HFFc6 (cell line): Measurements from ENCODE around the gene SLC47A2. TPM values are rescaled to one million over a fixed set of nuclear protein-coding genes. Genes with fewer than 3 reads are reported as not detected.

Experiments
- DNase-seq: peaks from one replicate; pipeline ENCODE4 v3.0.0-alpha.2; 2018
- H3K27ac Mint-ChIP-seq: 2 replicates; pipeline ENCODE4 v1.8.0; 2020; ENCODE audit warnings: mild to moderate bottlenecking, mixed read lengths
- H3K27me3 Mint-ChIP-seq: 2 replicates; pipeline ENCODE4 v1.8.0; 2021; ENCODE audit warnings: mild to moderate bottlenecking, moderate library complexity, mixed read lengths; ENCODE audit not compliant: insufficient read depth
- H3K36me3 Mint-ChIP-seq: 2 replicates; pipeline ENCODE4 v1.8.0; 2021; ENCODE audit warnings: low read depth, mixed read lengths
- H3K4me1 Mint-ChIP-seq: 2 replicates; pipeline ENCODE4 v1.8.0; 2020; ENCODE audit warnings: low read depth, mixed read lengths
- H3K4me3 Mint-ChIP-seq: 2 replicates; pipeline ENCODE4 v1.8.0; 2020; ENCODE audit warnings: mild to moderate bottlenecking, moderate library complexity, mixed read lengths
- H3K9me3 Mint-ChIP-seq: 2 replicates; pipeline ENCODE4 v1.8.0; 2020; ENCODE audit warnings: mild to moderate bottlenecking, mixed read lengths
- total RNA-seq, 6 experiments: library from RNA; stranded (reverse); fragmentation: NEBNext Ultra II Directional; extraction: Animal tissue kit (Norgen Biotek cat#: 25700); gene quantifications; 2 replicates in 1 of 6; 3 replicates in 5 of 6; pipeline ENCODE4 v1.2.3, GENCODE V29; 2021
- TF ChIP-seq, protein P1 (sequence below): fragments of 200-600 bp; sonication (generic); IDR thresholded peaks from 2 replicates; pipeline ENCODE4 v1.5.0; 2021; ENCODE audit warnings: antibody characterized with exemption, mild to moderate bottlenecking

The SLC47A2 gene
- total RNA-seq, 6 experiments from 2014 or later, result not detected

DNA sequence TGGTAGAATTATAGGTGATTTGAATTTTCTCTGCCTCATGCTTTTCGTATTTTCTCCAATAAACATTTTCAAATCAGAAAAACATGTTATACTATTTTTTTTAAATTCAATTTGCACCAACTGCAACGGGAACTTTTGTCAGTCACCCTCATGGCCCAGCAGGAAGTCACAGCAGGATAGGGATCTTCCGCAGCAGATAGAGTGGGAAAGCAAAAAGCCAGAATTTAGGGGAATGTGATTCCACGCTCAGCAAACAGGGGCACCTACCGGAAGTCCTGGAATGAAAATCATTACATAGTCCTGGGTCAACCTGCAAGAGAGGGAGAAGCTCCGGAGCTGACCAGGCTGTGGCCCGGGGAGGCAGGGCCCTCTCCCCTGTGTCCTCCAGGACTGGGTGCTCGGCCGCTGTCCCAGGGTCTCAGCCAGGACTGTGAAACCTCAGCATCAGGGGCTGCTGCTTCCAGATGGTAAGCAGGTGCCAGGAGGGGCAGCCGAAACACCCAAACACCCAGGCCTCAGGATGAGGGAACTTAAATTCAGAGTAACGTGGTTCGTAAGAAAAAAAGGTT is 3.9 kb downstream of the SLC47A2 start:
- no peak overlapping the region for H3K4me3 Mint-ChIP-seq
- no peak overlapping the region for H3K27ac Mint-ChIP-seq
- H3K9me3 Mint-ChIP-seq, result no peaks in the 10 kb centered on the region
- TF ChIP-seq, protein P1, sequence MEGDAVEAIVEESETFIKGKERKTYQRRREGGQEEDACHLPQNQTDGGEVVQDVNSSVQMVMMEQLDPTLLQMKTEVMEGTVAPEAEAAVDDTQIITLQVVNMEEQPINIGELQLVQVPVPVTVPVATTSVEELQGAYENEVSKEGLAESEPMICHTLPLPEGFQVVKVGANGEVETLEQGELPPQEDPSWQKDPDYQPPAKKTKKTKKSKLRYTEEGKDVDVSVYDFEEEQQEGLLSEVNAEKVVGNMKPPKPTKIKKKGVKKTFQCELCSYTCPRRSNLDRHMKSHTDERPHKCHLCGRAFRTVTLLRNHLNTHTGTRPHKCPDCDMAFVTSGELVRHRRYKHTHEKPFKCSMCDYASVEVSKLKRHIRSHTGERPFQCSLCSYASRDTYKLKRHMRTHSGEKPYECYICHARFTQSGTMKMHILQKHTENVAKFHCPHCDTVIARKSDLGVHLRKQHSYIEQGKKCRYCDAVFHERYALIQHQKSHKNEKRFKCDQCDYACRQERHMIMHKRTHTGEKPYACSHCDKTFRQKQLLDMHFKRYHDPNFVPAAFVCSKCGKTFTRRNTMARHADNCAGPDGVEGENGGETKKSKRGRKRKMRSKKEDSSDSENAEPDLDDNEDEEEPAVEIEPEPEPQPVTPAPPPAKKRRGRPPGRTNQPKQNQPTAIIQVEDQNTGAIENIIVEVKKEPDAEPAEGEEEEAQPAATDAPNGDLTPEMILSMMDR, result no peak
- no peaks in the 10 kb centered on the region for H3K36me3 Mint-ChIP-seq
- peaks cover 12% of the 10 kb centered on the region; the same call in 1 of the 2 replicates for H3K27me3 Mint-ChIP-seq
- H3K4me1 Mint-ChIP-seq, result no peaks in the 10 kb centered on the region
- DNase-seq, result no peak

DNA sequence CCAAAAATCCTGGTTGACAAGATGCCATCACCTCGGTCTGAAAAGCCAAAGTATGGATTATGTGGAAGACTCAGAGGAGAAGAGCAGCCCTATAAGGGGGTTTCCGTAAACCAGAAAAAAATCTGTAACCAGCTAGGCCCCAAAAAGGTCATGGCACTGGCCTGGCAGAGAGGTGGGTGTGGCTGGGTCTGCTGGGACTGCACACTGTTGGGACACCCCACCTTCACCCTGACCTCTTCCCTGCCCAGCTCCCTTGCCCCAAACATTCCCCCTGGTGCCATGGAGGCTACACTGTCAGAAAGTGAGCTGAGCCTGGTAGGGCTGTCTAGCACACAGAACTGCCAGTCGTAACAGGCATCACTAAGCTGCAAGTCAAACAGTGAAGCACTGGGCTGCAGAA is 6.5 kb downstream of the SLC47A2 start:
- Mint-ChIP-seq H3K36me3 (no peaks in the 10 kb centered on the region), H3K27me3 (peaks cover 9% of the 10 kb centered on the region; the same call in 1 of the 2 replicates), H3K4me3 (no peak overlapping the region), H3K4me1 (no peaks in the 10 kb centered on the region), H3K9me3 (no peaks in the 10 kb centered on the region), H3K27ac (no peak overlapping the region)
- no peak for DNase-seq
- TF ChIP-seq, protein P1, result no peak

DNA sequence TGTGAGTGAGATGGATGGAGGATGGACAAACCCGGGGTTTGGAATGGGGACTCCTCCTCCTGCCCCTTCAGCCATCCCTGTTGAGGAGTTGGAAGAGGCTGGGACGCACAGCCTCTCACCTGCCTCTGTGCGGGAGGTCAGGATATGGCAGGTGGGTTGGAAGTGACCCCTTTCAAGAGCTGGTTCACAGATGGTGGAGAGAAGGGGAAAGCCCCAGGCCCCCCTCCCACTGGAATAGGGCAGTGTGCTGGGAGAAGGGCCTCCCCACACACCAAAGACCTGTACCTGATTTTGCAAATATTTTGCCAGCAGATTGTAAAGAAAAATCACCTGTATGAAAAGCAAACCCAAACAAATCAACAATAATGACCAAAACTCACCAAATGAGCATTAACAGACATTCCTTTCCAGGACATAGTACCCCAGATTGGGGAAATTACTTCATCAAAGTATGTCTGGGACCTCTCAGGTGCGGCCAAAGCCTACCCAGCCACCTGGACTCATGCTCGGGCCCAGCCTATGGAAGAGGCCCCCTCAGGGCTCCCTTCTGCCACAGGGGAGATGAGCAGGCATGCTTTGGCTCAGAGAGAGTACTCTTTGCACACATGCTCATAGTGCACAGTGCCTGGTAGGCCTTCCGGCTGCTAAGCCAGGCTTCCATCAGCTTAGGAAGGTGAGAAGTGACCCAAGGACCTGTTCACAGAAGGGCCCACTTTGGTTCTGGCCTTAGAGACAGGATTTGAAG is 7.8 kb downstream of the SLC47A2 start:
- no peak for DNase-seq
- no peaks in the 10 kb centered on the region for H3K4me1 Mint-ChIP-seq
- TF ChIP-seq, protein P1, result no peak
- no peaks in the 10 kb centered on the region for H3K9me3 Mint-ChIP-seq
- no peaks in the 10 kb centered on the region for H3K36me3 Mint-ChIP-seq
- peaks cover 9% of the 10 kb centered on the region for H3K27me3 Mint-ChIP-seq
- H3K27ac Mint-ChIP-seq, result no peak overlapping the region
- no peak overlapping the region for H3K4me3 Mint-ChIP-seq

DNA sequence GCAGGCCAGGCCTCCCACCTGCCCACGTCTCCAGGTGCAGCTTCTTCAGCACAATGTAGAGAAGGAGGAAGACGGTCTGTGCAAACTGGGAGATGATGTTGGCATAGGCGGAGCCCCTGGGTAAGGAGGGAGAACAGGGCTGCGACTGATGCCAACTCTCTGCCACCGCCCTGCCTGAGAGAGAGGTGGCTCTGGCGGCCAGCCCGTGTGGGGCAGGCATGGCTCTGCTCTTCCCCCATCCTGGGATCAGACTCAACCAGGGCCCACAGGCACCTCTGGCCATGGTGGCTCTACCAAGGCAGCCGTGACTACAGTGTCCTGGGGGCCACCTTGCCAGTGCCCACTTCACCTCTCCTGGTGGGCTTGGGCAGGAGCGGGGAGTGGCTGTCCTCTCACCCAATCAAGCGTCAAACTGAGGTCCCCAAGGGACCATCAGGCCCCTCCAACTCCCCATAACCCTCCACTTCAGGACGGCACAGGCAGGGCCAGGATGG is 8.6 kb downstream of the SLC47A2 start:
- no peaks in the 10 kb centered on the region for H3K9me3 Mint-ChIP-seq
- no peak for DNase-seq
- no peaks in the 10 kb centered on the region for H3K36me3 Mint-ChIP-seq
- no peak overlapping the region for H3K27ac Mint-ChIP-seq
- TF ChIP-seq, protein P1, result no peak
- no peak overlapping the region for H3K4me3 Mint-ChIP-seq
- H3K4me1 Mint-ChIP-seq, result no peaks in the 10 kb centered on the region
- H3K27me3 Mint-ChIP-seq, result peaks cover 17% of the 10 kb centered on the region

DNA sequence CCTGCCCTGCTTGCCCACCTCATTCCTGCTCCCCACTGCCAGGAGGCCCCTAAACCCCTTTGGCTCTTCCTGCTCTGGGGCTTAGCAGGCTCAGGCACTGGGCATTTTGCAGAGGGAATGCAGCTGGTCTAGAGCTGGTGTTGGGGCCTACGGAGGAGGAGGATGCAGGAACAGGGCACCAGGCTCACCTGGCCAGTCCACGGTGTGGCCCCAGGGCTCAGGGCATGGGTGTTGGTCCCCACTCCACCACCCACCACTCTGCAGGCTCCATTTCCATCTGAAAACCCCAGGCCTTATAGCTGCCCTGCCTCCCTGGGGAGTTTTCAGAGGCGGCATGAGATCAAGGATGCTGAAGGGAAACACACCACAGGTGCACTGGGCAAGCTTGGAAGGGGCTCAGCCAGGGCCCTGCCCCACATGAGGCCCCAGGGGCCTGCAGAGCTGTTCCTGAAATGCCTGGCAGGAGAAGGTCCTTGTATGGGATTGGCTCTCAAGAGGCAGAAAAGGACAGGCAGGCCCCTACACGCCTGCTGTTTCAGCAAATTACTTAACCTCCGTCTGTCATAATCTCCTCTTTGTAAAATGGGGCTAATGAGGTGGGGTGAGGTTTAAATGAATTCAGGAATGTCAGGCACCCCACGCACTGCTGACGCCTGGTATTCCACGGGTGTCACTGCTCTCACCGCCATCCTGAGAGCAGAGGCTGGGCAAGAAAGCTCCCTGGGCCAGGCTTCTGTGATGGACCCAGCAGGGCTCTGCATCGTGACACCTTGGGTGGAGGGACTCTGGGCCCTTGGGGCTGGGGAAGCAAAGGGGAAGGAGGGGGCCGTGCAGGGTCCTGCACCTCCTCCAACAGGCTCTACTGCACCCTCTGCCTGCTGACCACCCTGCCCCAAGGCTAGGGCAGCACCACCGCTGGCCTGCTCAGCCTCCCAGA is 9.3 kb downstream of the SLC47A2 start:
- H3K27ac Mint-ChIP-seq, result no peak overlapping the region
- no peaks in the 10 kb centered on the region for H3K4me1 Mint-ChIP-seq
- DNase-seq, result no peak
- no peaks in the 10 kb centered on the region for H3K36me3 Mint-ChIP-seq
- H3K27me3 Mint-ChIP-seq, result peaks cover 20% of the 10 kb centered on the region
- TF ChIP-seq, protein P1, result no peak
- no peak overlapping the region for H3K4me3 Mint-ChIP-seq
- H3K9me3 Mint-ChIP-seq, result no peaks in the 10 kb centered on the region
